ENCODE results near the gene MICA.
A peak's percentile ranks its signal among the peaks of the same experiment; 100 is the strongest.

The MICA gene

DNA sequence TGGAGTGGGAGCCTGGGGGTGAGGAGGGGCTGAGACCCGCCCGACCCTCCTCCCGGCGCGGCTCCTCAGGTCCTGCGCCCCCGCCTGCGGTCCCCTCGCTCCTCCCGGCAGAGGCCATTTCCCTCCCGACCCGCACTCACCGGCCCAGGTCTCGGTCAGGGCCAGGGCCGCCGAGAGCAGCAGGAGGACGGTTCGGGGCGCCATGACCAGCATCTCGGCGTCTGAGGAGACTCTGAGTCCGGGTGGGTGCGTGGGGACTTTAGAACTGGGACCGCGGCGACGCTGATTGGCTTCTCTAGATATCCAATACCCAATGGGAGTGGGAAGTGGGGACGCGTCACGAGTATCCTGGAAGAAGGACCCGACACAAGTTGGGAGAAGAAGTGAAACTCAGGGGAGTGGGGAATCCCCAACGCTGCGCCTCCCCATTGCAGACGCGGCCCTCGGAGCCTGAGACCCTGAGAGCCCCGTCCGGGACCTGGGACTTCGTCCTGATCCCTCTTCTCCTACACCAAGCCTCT is 46.4 kb upstream of the MICA start, which contains the start of gene HLA-B:
HLA-B (minus strand) TSS at position 234 of the 521 bp plus-strand sequence; CDS start at position 213, 21 bp downstream.
- Histone ChIP-seq H2AFZ (ENCODE audit: low read length) (peak within 1 kb of the TSS; percentile 99), H3K9ac (ENCODE audit: low read length) (peak within 1 kb of the TSS; percentile 91), H3K9me3 (replicated peaks; ENCODE audit: insufficient read depth, low read length) (no peaks in the 10 kb centered on the region), H3K79me2 (ENCODE audit: low read length) (peaks cover 10% of the 10 kb centered on the region), H3K4me1 (ENCODE audit: low read length) (no peaks in the 10 kb centered on the region), H3K4me2 (ENCODE audit: low read depth, low read length) (peak within 1 kb of the TSS; percentile 95), H3K27ac (ENCODE audit: low read length) (peak within 1 kb of the TSS; percentile 42; the same call in 1 of the 2 replicates), H3K9me2 (replicated peaks; ENCODE audit: insufficient read depth, low read length) (no peaks in the 10 kb centered on the region), H3K4me3 (ENCODE audit: low read length) (peak within 1 kb of the TSS; percentile 81), H3K36me3 (replicated peaks; ENCODE audit: insufficient read depth, low read length) (no peaks in the 10 kb centered on the region), H4K20me1 (ENCODE audit: insufficient read depth, low read length) (no peaks in the 10 kb centered on the region), H3K27me3 (replicated peaks; ENCODE audit: insufficient read depth, low read length) (no peaks in the 10 kb centered on the region), H3F3A (ENCODE audit: insufficient read depth, low read length) (no peaks in the 10 kb centered on the region; the same call in 1 of the 2 replicates)
- peak; percentile 90 for DNase-seq
- no peak for TF ChIP-seq CTCF (IDR thresholded peaks at IDR 0.05; ENCODE audit: low read length)
- TF ChIP-seq EZH2 (optimal IDR thresholded peaks at IDR 0.05; ENCODE audit: low read depth, low read length): no peak
- TF ChIP-seq EZH2phosphoT487 (IDR thresholded peaks at IDR 0.05; ENCODE audit: low read length): no peak

- no peak overlapping the region for H3K27ac ChIP-seq (ENCODE audit: low read length)
- TF ChIP-seq EZH2 (optimal IDR thresholded peaks at IDR 0.05; ENCODE audit: low read depth, low read length) (no peak), EZH2phosphoT487 (IDR thresholded peaks at IDR 0.05; ENCODE audit: low read length) (no peak), CTCF (IDR thresholded peaks at IDR 0.05; ENCODE audit: low read length) (no peak)
- H3K9me3 ChIP-seq (replicated peaks; ENCODE audit: insufficient read depth, low read length): no peaks in the 10 kb centered on the region
- H3K36me3 ChIP-seq (replicated peaks; ENCODE audit: insufficient read depth, low read length): no peaks in the 10 kb centered on the region
- H3K4me2 ChIP-seq (ENCODE audit: low read depth, low read length): peak overlapping the region; percentile 95
- H4K20me1 ChIP-seq (ENCODE audit: insufficient read depth, low read length): no peaks in the 10 kb centered on the region
- no peaks in the 10 kb centered on the region for H3K27me3 ChIP-seq (replicated peaks; ENCODE audit: insufficient read depth, low read length)
- H3K9ac ChIP-seq (ENCODE audit: low read length): no peak overlapping the region; the same call in 1 of the 2 replicates
- no peaks in the 10 kb centered on the region for H3K9me2 ChIP-seq (replicated peaks; ENCODE audit: insufficient read depth, low read length)
- H3K4me3 ChIP-seq (ENCODE audit: low read length): peak overlapping the region; percentile 81; the same call in 1 of the 2 replicates
- peak overlapping the region; percentile 99; the same call in 1 of the 2 replicates for H2AFZ ChIP-seq (ENCODE audit: low read length)
- H3F3A ChIP-seq (ENCODE audit: insufficient read depth, low read length): no peaks in the 10 kb centered on the region; the same call in 1 of the 2 replicates
- peaks cover 10% of the 10 kb centered on the region for H3K79me2 ChIP-seq (ENCODE audit: low read length)
- no peaks in the 10 kb centered on the region for H3K4me1 ChIP-seq (ENCODE audit: low read length)
- DNase-seq: no peak
These were observed 45.5 kb upstream of the MICA start for GRCh38 chr6:31357886-31358285.

DNA sequence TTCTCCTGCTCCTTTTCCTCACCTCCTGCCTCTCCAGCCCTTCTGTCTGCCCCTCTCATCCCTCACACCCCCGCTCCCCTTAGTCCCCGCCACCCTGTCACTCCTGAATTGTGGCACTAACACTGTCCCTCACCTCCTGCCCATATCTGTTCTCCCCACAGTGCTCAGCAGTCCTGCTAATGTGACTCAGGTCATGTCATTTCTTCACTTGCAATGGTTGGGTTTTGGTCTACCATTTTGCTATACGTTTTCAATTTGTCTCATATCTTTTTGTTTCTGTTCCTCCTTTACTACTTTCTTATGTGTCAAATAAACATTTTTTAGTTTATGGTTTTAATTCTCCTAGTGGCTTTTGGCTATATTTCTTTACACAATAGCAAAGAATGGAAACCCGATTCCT is 45.1 kb upstream of the MICA start:
- Histone ChIP-seq H2AFZ (ENCODE audit: low read length) (no peak overlapping the region), H3K4me1 (ENCODE audit: low read length) (no peaks in the 10 kb centered on the region), H3K9me2 (replicated peaks; ENCODE audit: insufficient read depth, low read length) (no peaks in the 10 kb centered on the region), H4K20me1 (ENCODE audit: insufficient read depth, low read length) (no peaks in the 10 kb centered on the region), H3K9ac (ENCODE audit: low read length) (no peak overlapping the region), H3K27ac (ENCODE audit: low read length) (no peak overlapping the region), H3K4me3 (ENCODE audit: low read length) (no peak overlapping the region), H3K4me2 (ENCODE audit: low read depth, low read length) (no peak overlapping the region), H3K27me3 (replicated peaks; ENCODE audit: insufficient read depth, low read length) (no peaks in the 10 kb centered on the region), H3K36me3 (replicated peaks; ENCODE audit: insufficient read depth, low read length) (no peaks in the 10 kb centered on the region), H3F3A (ENCODE audit: insufficient read depth, low read length) (no peaks in the 10 kb centered on the region; the same call in 1 of the 2 replicates), H3K79me2 (ENCODE audit: low read length) (peaks cover 10% of the 10 kb centered on the region), H3K9me3 (replicated peaks; ENCODE audit: insufficient read depth, low read length) (no peaks in the 10 kb centered on the region)
- DNase-seq: no peak
- no peak for TF ChIP-seq EZH2 (optimal IDR thresholded peaks at IDR 0.05; ENCODE audit: low read depth, low read length)
- no peak for TF ChIP-seq CTCF (IDR thresholded peaks at IDR 0.05; ENCODE audit: low read length)
- TF ChIP-seq EZH2phosphoT487 (IDR thresholded peaks at IDR 0.05; ENCODE audit: low read length): no peak
